Measurements from ENCODE around the gene PPIG. TPM values are rescaled to one million over a fixed set of nuclear protein-coding genes. Genes with fewer than 3 reads are reported as not detected.
"Not testable (repeated sequence)": the region's sequence is repeated elsewhere in the genome, so short reads cannot be mapped to it uniquely, and the experiment has no call there.

PPIG gene
- total RNA-seq, 1 experiment from 2014 or later, result 25.6 TPM

GRCh38 chr2:169687943-169688342, 103.8 kb downstream of the PPIG start:
- H3K4me3 ChIP-seq (ENCODE audit: insufficient read depth, low read depth, low read length); DNase-seq; H3K36me3 ChIP-seq (replicated peaks; ENCODE audit: control insufficient read depth, insufficient read depth, low read length): not testable (repeated sequence)

DNA sequence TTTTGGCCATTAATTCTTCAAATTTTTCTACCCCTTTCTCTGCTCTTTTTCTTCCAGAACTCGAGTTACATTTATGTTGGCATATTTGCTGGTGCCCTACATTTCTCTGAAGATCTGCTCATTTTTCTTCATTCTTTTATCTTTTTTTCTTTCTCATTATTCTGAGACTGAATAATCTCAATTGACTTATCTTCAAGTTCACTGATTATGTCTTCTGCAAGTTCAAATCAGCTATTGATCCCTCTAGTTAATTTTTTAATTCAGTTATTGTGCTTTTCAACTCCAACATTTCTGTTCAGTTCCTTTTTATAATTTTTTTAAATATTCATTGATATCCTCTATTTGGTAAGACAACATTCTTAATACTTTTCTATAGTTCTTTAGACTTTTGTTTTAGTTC, 106.8 kb downstream of the PPIG start:
- H3K36me3 ChIP-seq (replicated peaks; ENCODE audit: control insufficient read depth, insufficient read depth, low read length), result no peaks in the 10 kb centered on the region
- H3K4me3 ChIP-seq (ENCODE audit: insufficient read depth, low read depth, low read length), result no peak overlapping the region
- peaks cover 1% of the 10 kb centered on the region; the same call in 1 of the 2 replicates for H3K27me3 ChIP-seq (ENCODE audit: control insufficient read depth, insufficient read depth, low read length)
- DNase-seq, result no peak

More at GRCh38 chr2:169687943-169688342, 103.8 kb downstream of the PPIG start:
- not testable (repeated sequence) for H3K27me3 ChIP-seq (ENCODE audit: control insufficient read depth, insufficient read depth, low read length)

Other genes starting within 250 kb of the PPIG start
- gene LRP2, start 221.8 kb upstream of the PPIG start, total RNA-seq (2014; rRNA removed; shearing (Covaris generic)), result 1.1 and 1.3 TPM in 2 replicates
- 1.3 and 1.9 TPM in 2 replicates for gene BBS5, start 104.9 kb upstream of the PPIG start, total RNA-seq (2014; rRNA removed; shearing (Covaris generic))
- gene KLHL41, start 74.6 kb upstream of the PPIG start, total RNA-seq (2014; rRNA removed; shearing (Covaris generic)), result not detected in 2 replicates
- 42.1 and 46.0 TPM in 2 replicates for gene FASTKD1, start 10.5 kb upstream of the PPIG start, total RNA-seq (2014; rRNA removed; shearing (Covaris generic))
- gene CFAP210, start 110.1 kb downstream of the PPIG start, total RNA-seq (2014; rRNA removed; shearing (Covaris generic)), result 0.28 TPM in 1 of 2 replicates, not detected in the other
- 2.4 and 3.8 TPM in 2 replicates for gene PHOSPHO2, start 110.1 kb downstream of the PPIG start, total RNA-seq (2014; rRNA removed; shearing (Covaris generic))
- 52.3 and 57.0 TPM in 2 replicates for gene KLHL23, start 149.5 kb downstream of the PPIG start, total RNA-seq (2014; rRNA removed; shearing (Covaris generic))
- gene SSB, start 214.5 kb downstream of the PPIG start, total RNA-seq (2014; rRNA removed; shearing (Covaris generic)), result 110 and 169 TPM in 2 replicates
- 61.5 and 80.7 TPM in 2 replicates for gene METTL5, start 240.6 kb downstream of the PPIG start, total RNA-seq (2014; rRNA removed; shearing (Covaris generic))
- gene UBR3, start 243.1 kb downstream of the PPIG start, total RNA-seq (2014; rRNA removed; shearing (Covaris generic)), result 9.3 and 11.8 TPM in 2 replicates

All from H7 (cell line).